Upper lobe of left lung (tissue), 6 donors: ENCODE measurements around the gene LOXL1. TPM values are rescaled to one million over a fixed set of nuclear protein-coding genes. Genes with fewer than 3 reads are reported as not detected.

Experiments used
- ATAC-seq, 2 donors: fragments of 200-7000 bp; cut with Tn5 transposase; one replicate each; pipeline ENCODE4 v1.9.1; 2022; ENCODE audit warnings: mild to moderate bottlenecking in 2 of 2, moderate library complexity in 2 of 2; ENCODE audit not compliant: low FRiP score in 2 of 2
- DNase-seq, 2 donors: peaks; one replicate each; pipeline ENCODE4 v3.0.0-alpha.2; 2019 to 2020
- H3K27ac ChIP-seq, 4 donors: fragments of 200-600 bp; sonication (generic); one replicate each; pipeline ENCODE4 v1.5.1; 2016 to 2019
- H3K27me3 ChIP-seq, 4 donors: fragments of 200-600 bp; sonication (generic); one replicate each; pipeline ENCODE4 v1.5.1; 2017 to 2019
- H3K36me3 ChIP-seq, 4 donors: fragments of 200-600 bp; sonication (generic); one replicate each; pipeline ENCODE4 v1.5.1; 2016 to 2019
- H3K4me1 ChIP-seq, 4 donors: fragments of 200-600 bp; sonication (generic); one replicate each; pipeline ENCODE4 v1.5.1; 2018 to 2019
- H3K4me3 ChIP-seq, 4 donors: fragments of 200-600 bp; sonication (generic); one replicate each; pipeline ENCODE4 v1.5.1; 2017 to 2019; ENCODE audit warnings: mild to moderate bottlenecking in 2 of 4, moderate library complexity in 1 of 4
- H3K9me3 ChIP-seq, 4 donors: fragments of 200-600 bp; sonication (generic); one replicate each; pipeline ENCODE4 v1.5.1; 2018 to 2019
- CTCF ChIP-seq, 6 experiments: fragments of 450-650 bp in 4 of 6; fragments of 200-600 bp in 2 of 6; sonication (generic) in 2 of 6; IDR thresholded peaks; one replicate each; pipeline ENCODE4 v1.5.1; 2016 to 2019; ENCODE audit warnings: antibody characterized with exemption in 6 of 6
- EP300 ChIP-seq, 4 donors: sonication (generic); formaldehyde crosslinking; IDR thresholded peaks; one replicate each; pipeline ENCODE4 v1.5.1; 2017; ENCODE audit warnings: antibody characterized with exemption in 4 of 4, control low read depth in 2 of 4
- POLR2A ChIP-seq, 4 donors: fragments of 450-650 bp; IDR thresholded peaks; one replicate each; pipeline ENCODE4 v1.5.1; 2016 to 2017; ENCODE audit warnings: antibody characterized with exemption in 4 of 4, mild to moderate bottlenecking in 2 of 4
- POLR2AphosphoS5 ChIP-seq, 2 donors: sonication (generic); formaldehyde crosslinking; IDR thresholded peaks; one replicate each; pipeline ENCODE4 v1.5.1; 2017; ENCODE audit warnings: antibody characterized with exemption in 2 of 2
- WGBS, 2 donors: methylation state at CpG; one replicate each; pipeline ENCODE4 v1.1.5; 2017 to 2018; 5-methylcytosine and 5-hydroxymethylcytosine counted together
- total RNA-seq, 6 donors: library from RNA; depleted of rRNA in 4 of 6; stranded (reverse); fragments of >200 nt in 4 of 6; gene quantifications; one replicate each; pipeline versions ENCODE4 v1.1.0 to v1.2.1, GENCODE V29; 2016 to 2021
- donor health status: DM: no; HTN: no; CAD: no; lungs with moderate emphysema.
- donor health status: DM: no; HTN: yes; CAD: no; lungs with severe emphysema.

LOXL1 gene
- total RNA-seq, 6 donors from 2014 or later = 6.0 to 25.9 (median 8.0) TPM

GRCh38 chr15:73884159-73884558 lies 42.1 kb upstream of the LOXL1 start:
- Histone ChIP-seq H3K4me1 (no peaks in the 10 kb centered on the region), H3K27ac (no peak overlapping the region), H3K4me3 (no peak overlapping the region), H3K36me3 (no peaks in the 10 kb centered on the region), H3K9me3 (no peaks in the 10 kb centered on the region), H3K27me3 (no peaks in the 10 kb centered on the region)
- ATAC-seq = no peak
- WGBS, 2 donors = 51 to 89% methylated on average over 1 to 3 of the region's 3 CpGs
- TF ChIP-seq POLR2AphosphoS5 (IDR thresholded peaks at IDR 0.05) (no peak), EP300 (IDR thresholded peaks at IDR 0.05) (no peak), CTCF (IDR thresholded peaks at IDR 0.05) (no peak), POLR2A (IDR thresholded peaks at IDR 0.05) (no peak)
- DNase-seq = no peak

- no peaks in the 10 kb centered on the region for H3K4me1 ChIP-seq
- 77 to 88% methylated on average over 3 to 9 of the region's 9 CpGs for WGBS, 2 donors
- no peak overlapping the region for H3K27ac ChIP-seq
- ATAC-seq (no peak), DNase-seq (no peak)
- no peaks in the 10 kb centered on the region for H3K27me3 ChIP-seq
- no peak overlapping the region for H3K4me3 ChIP-seq
- TF ChIP-seq CTCF (IDR thresholded peaks at IDR 0.05) = no peak
- TF ChIP-seq POLR2AphosphoS5 (IDR thresholded peaks at IDR 0.05) = no peak
- TF ChIP-seq EP300 (IDR thresholded peaks at IDR 0.05) = no peak
- no peak for TF ChIP-seq POLR2A (IDR thresholded peaks at IDR 0.05)
- no peaks in the 10 kb centered on the region for H3K36me3 ChIP-seq
- H3K9me3 ChIP-seq = no peaks in the 10 kb centered on the region
Measured at GRCh38 chr15:73885954-73886700, 40.1 kb upstream of the LOXL1 start.

- Histone ChIP-seq H3K4me1 (no peaks in the 10 kb centered on the region), H3K4me3 (no peak overlapping the region), H3K36me3 (no peaks in the 10 kb centered on the region), H3K27ac (no peak overlapping the region), H3K9me3 (no peaks in the 10 kb centered on the region), H3K27me3 (no peaks in the 10 kb centered on the region)
- no peak for TF ChIP-seq POLR2AphosphoS5 (IDR thresholded peaks at IDR 0.05)
- TF ChIP-seq POLR2A (IDR thresholded peaks at IDR 0.05) = no peak
- TF ChIP-seq CTCF (IDR thresholded peaks at IDR 0.05) = no peak
- no peak for TF ChIP-seq EP300 (IDR thresholded peaks at IDR 0.05)
- WGBS, 2 donors = 82 to 90% methylated on average over 2 to 5 of the region's 5 CpGs
- ATAC-seq = no peak
- DNase-seq = peak in 1 of 2 donors; percentile 24
Measured at GRCh38 chr15:73886717-73887345, 39.4 kb upstream of the LOXL1 start.

GRCh38 chr15:73887481-73887880 lies 38.8 kb upstream of the LOXL1 start:
- no peak overlapping the region for H3K4me3 ChIP-seq
- no peaks in the 10 kb centered on the region for H3K36me3 ChIP-seq
- H3K27me3 ChIP-seq = no peaks in the 10 kb centered on the region
- WGBS, 2 donors = 65 to 74% methylated on average over 3 to 7 of the region's 7 CpGs
- H3K9me3 ChIP-seq = peaks cover 0 to 4% (median 0%) of the 10 kb centered on the region in 4 donors
- DNase-seq = peak in 1 of 2 donors; percentile 31
- TF ChIP-seq CTCF (IDR thresholded peaks at IDR 0.05) (no peak), POLR2A (IDR thresholded peaks at IDR 0.05) (no peak), EP300 (IDR thresholded peaks at IDR 0.05) (no peak), POLR2AphosphoS5 (IDR thresholded peaks at IDR 0.05) (no peak)
- no peak overlapping the region for H3K27ac ChIP-seq
- ATAC-seq = no peak
- no peaks in the 10 kb centered on the region for H3K4me1 ChIP-seq
